Bronchial epithelial cell (primary cell): ENCODE data around the gene SEMA5B. TPM values are rescaled to one million over a fixed set of nuclear protein-coding genes. Genes with fewer than 3 reads are reported as not detected.
A peak's percentile ranks its signal among the peaks of the same experiment; 100 is the strongest.

ENCODE experiments used
- DNase-seq: peaks from one replicate; pipeline ENCODE4 v3.0.0-alpha.2; 2010; ENCODE audit warnings: low read depth
- FAIRE-seq: peaks from 2 replicates; lab custom pipeline; 2011; peaks lifted over from hg19 to GRCh38; lab: Jason Lieb, UNC
- H3K27me3 ChIP-seq: 2 replicates; pipeline ENCODE4 v1.5.1; 2011; ENCODE audit warnings: low read length; ENCODE audit not compliant: control insufficient read depth, insufficient read depth
- H3K36me3 ChIP-seq: 2 replicates; pipeline ENCODE4 v1.5.1; 2011; ENCODE audit warnings: low read length; ENCODE audit not compliant: control insufficient read depth, insufficient read depth
- H3K4me3 ChIP-seq: 2 replicates; pipeline ENCODE4 v1.5.1; 2011; ENCODE audit warnings: mild to moderate bottlenecking, low read depth, low read length, control low read depth
- total RNA-seq: library from RNA; depleted of rRNA; stranded (reverse); fragments of >200 nt; gene quantifications from 2 replicates; pipeline ENCODE4 v1.2.1, GENCODE V29; 2014
- TF ChIP-seq, protein P1 (sequence below): IDR thresholded peaks from 2 replicates; pipeline ENCODE4 v1.5.1; 2011; ENCODE audit warnings: mild to moderate bottlenecking, moderate library complexity, low read length, control low read depth, inconsistent platforms; ENCODE audit not compliant: insufficient read depth, severe bottlenecking

Gene SEMA5B
- total RNA-seq, 1 donor from 2014 or later = under 0.01 TPM

DNA sequence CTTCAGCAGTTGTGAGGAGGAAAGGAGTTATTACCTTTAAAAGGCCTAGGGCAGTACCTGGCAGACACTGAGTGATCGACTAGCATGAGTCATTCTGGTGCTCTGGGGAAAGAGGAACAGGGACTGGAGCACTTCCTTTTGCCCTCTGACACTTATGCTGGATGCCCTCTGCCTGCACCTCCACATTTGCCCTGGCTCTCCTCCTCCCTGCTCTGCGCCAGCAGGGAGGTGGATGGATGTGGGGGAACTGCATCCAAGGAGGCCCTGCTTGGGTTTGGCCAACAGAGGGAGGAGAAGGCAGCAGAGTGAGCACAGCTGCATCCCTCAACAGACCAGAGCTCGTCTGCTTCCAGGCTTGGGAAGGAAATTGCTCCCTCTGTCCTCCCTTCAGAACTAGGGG, 75.0 kb downstream of the SEMA5B start:
- H3K27me3 ChIP-seq = peaks cover 2% of the 10 kb centered on the region
- no peak for FAIRE-seq
- TF ChIP-seq, protein P1, sequence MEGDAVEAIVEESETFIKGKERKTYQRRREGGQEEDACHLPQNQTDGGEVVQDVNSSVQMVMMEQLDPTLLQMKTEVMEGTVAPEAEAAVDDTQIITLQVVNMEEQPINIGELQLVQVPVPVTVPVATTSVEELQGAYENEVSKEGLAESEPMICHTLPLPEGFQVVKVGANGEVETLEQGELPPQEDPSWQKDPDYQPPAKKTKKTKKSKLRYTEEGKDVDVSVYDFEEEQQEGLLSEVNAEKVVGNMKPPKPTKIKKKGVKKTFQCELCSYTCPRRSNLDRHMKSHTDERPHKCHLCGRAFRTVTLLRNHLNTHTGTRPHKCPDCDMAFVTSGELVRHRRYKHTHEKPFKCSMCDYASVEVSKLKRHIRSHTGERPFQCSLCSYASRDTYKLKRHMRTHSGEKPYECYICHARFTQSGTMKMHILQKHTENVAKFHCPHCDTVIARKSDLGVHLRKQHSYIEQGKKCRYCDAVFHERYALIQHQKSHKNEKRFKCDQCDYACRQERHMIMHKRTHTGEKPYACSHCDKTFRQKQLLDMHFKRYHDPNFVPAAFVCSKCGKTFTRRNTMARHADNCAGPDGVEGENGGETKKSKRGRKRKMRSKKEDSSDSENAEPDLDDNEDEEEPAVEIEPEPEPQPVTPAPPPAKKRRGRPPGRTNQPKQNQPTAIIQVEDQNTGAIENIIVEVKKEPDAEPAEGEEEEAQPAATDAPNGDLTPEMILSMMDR = no peak
- no peaks in the 10 kb centered on the region for H3K36me3 ChIP-seq
- DNase-seq = peak; percentile 84
- H3K4me3 ChIP-seq = no peak overlapping the region

DNA sequence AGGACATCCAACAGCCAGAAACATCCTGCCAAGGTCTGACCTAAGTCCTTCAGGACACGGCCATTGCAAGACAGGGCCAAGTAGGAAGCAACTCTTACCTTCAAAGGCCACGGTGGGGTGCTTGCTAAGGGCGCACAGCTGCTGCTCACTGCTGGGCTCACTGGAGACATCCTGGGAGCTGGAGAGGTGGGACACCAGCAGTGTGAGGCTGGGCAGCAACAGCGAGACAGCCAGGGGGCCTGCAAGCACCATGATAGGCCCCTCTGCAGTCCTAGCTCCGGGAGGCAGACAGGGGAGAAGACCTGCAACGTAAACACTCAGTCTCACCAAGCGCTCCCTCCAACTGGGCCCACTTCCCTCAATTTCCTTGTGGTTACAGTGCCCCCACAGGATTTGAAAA, 79.2 kb downstream of the SEMA5B start:
- H3K27me3 ChIP-seq = no peaks in the 10 kb centered on the region
- DNase-seq (no peak), FAIRE-seq (no peak)
- TF ChIP-seq, protein P1 = no peak
- H3K36me3 ChIP-seq = no peaks in the 10 kb centered on the region
- H3K4me3 ChIP-seq = no peak overlapping the region

DNA sequence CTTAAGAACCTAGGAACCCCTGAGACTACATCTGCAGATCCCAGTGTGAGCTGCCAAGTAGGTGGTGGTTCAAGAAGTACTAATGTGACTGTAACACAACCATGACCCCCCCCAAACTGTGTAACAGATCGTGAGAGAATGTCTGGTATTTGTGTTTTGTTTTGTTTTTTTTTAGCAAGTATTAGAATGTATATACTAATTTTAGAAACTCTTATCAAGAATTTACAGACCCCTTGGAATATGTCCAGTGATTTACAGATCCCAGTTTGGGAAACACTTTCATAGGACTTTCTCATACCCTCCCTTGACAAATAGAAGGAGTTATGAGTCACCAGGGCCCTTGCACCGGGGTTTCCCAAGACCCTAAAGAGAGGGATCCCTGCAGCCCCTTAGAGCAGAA, 79.8 kb downstream of the SEMA5B start:
- TF ChIP-seq, protein P1 = no peak
- no peaks in the 10 kb centered on the region for H3K36me3 ChIP-seq
- FAIRE-seq (no peak), DNase-seq (peak; percentile 68)
- no peaks in the 10 kb centered on the region for H3K27me3 ChIP-seq
- H3K4me3 ChIP-seq = no peak overlapping the region

DNA sequence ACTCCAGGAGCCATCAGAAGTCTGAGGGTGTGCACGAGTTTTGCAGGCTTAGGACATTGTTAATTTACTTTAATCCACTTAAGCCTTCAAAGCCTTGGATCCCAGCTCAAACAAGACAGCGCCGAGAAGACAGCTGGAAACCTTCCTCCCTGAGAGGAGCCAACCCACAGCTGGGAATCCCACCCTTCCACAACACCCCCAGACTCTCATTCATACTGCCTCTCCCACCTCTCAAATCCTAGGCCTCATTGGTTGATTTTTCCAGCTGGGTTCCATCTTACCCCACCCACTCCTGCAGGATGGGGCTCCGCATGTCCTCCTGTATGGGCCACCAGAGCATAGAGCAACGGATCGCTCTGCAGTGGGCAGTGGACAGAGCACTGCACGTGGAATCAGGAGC, 80.4 kb downstream of the SEMA5B start:
- no peak overlapping the region for H3K4me3 ChIP-seq
- no peak for DNase-seq
- H3K36me3 ChIP-seq = no peaks in the 10 kb centered on the region
- TF ChIP-seq, protein P1 = no peak
- no peaks in the 10 kb centered on the region for H3K27me3 ChIP-seq
- no peak for FAIRE-seq

DNA sequence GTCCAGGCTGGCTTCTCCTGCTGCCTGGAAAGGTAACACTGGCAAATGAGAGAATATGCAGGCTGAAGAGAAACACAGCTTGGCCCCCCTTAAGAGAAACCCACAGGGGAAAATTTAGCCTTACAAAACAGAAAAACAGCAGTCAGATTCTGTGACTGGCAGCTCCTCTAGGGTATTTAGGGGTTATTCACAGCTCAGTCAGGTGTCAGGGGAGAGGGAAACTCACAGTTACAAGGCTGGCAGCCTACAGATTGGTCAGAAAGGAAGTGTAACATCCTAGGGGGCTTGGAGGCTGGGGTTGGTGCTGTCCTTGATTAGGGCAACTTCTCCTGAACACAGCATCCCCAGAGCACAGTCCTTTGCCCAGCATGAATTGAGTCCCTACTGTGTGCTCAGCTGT, 81.4 kb downstream of the SEMA5B start:
- no peak overlapping the region for H3K4me3 ChIP-seq
- TF ChIP-seq, protein P1 = no peak
- no peaks in the 10 kb centered on the region for H3K27me3 ChIP-seq
- DNase-seq (no peak), FAIRE-seq (peak; percentile 66)
- H3K36me3 ChIP-seq = no peaks in the 10 kb centered on the region

DNA sequence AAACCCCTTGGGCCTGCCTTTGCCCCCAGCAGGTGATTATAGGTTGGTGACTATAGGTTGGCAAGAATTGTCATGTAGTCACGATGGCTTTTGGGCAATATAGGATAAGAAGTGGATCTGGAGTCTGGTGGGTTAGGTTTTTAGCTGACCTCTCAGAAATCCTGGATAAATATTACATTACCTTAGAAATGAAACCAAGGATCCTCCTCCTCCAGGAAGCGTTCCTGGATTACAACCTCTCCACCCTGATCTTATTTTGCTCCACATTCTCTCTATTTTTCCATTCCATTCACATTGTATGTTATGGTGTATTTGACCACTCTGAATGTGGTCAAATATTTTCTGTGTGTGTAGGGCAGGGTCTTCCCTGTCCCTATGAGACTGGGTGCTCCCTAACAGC, 82.3 kb downstream of the SEMA5B start:
- Histone ChIP-seq H3K4me3 (no peak overlapping the region), H3K36me3 (no peaks in the 10 kb centered on the region), H3K27me3 (no peaks in the 10 kb centered on the region)
- FAIRE-seq = no peak
- no peak for DNase-seq
- TF ChIP-seq, protein P1 = no peak
